ENCODE data around the gene UQCRH. TPM values are rescaled to one million over a fixed set of nuclear protein-coding genes. Genes with fewer than 3 reads are reported as not detected.
"Not testable (repeated sequence)": the region's sequence is repeated elsewhere in the genome, so short reads cannot be mapped to it uniquely, and the experiment has no call there.

UQCRH gene
- total RNA-seq, 2 donors from 2014 or later = 144 to 237 TPM

GRCh38 chr1:46322191-46322590 is 18.7 kb downstream of the UQCRH start:
- not testable (repeated sequence) for DNase-seq (ENCODE audit: low spot score); ATAC-seq (ENCODE audit: insufficient number of reproducible peaks, low FRiP score, low read depth)

GRCh38 chr1:46325285-46326076 is 22.0 kb downstream of the UQCRH start:
- H3K9me3 ChIP-seq; DNase-seq (ENCODE audit: low spot score); H3K36me3 ChIP-seq; H3K4me3 ChIP-seq; H3K27me3 ChIP-seq (replicated peaks; ENCODE audit: insufficient read depth); H3K4me1 ChIP-seq (ENCODE audit: control insufficient read depth in 1 of 2, low read depth in 2 of 2); ATAC-seq (ENCODE audit: insufficient number of reproducible peaks, low FRiP score, low read depth); H3K27ac ChIP-seq: not testable (repeated sequence)

More at GRCh38 chr1:46322191-46322590, 18.7 kb downstream of the UQCRH start:
- H3K9me3 ChIP-seq; H3K27me3 ChIP-seq (replicated peaks; ENCODE audit: insufficient read depth); H3K27ac ChIP-seq; H3K4me1 ChIP-seq (ENCODE audit: control insufficient read depth in 1 of 2, low read depth in 2 of 2); H3K4me3 ChIP-seq; H3K36me3 ChIP-seq: not testable (repeated sequence)

GRCh38 chr1:46328182-46328581 is 24.7 kb downstream of the UQCRH start:
- H3K27me3 ChIP-seq (replicated peaks; ENCODE audit: insufficient read depth); H3K27ac ChIP-seq; DNase-seq (ENCODE audit: low spot score); H3K9me3 ChIP-seq; H3K4me1 ChIP-seq (ENCODE audit: control insufficient read depth in 1 of 2, low read depth in 2 of 2); ATAC-seq (ENCODE audit: insufficient number of reproducible peaks, low FRiP score, low read depth); H3K4me3 ChIP-seq; H3K36me3 ChIP-seq: not testable (repeated sequence)

- not testable (repeated sequence) for ATAC-seq (ENCODE audit: insufficient number of reproducible peaks, low FRiP score, low read depth); H3K36me3 ChIP-seq; DNase-seq (ENCODE audit: low spot score); H3K27me3 ChIP-seq (replicated peaks; ENCODE audit: insufficient read depth); H3K9me3 ChIP-seq; H3K4me3 ChIP-seq; H3K27ac ChIP-seq; H3K4me1 ChIP-seq (ENCODE audit: control insufficient read depth in 1 of 2, low read depth in 2 of 2)
These were observed 26.3 kb downstream of the UQCRH start for GRCh38 chr1:46329807-46330206.

- H3K4me3 ChIP-seq; DNase-seq (ENCODE audit: low spot score); H3K4me1 ChIP-seq (ENCODE audit: control insufficient read depth in 1 of 2, low read depth in 2 of 2); H3K27me3 ChIP-seq (replicated peaks; ENCODE audit: insufficient read depth); H3K36me3 ChIP-seq; H3K9me3 ChIP-seq; H3K27ac ChIP-seq; ATAC-seq (ENCODE audit: insufficient number of reproducible peaks, low FRiP score, low read depth): not testable (repeated sequence)
These were observed 26.9 kb downstream of the UQCRH start for GRCh38 chr1:46330381-46330780.

GRCh38 chr1:46331786-46332540 is 28.5 kb downstream of the UQCRH start:
- ATAC-seq (ENCODE audit: insufficient number of reproducible peaks, low FRiP score, low read depth); H3K4me1 ChIP-seq (ENCODE audit: control insufficient read depth in 1 of 2, low read depth in 2 of 2); H3K27ac ChIP-seq; H3K9me3 ChIP-seq; H3K27me3 ChIP-seq (replicated peaks; ENCODE audit: insufficient read depth); H3K36me3 ChIP-seq; DNase-seq (ENCODE audit: low spot score); H3K4me3 ChIP-seq: not testable (repeated sequence)

GRCh38 chr1:46333300-46334029 is 30.0 kb downstream of the UQCRH start:
- H3K4me3 ChIP-seq = no peak overlapping the region
- ATAC-seq (ENCODE audit: insufficient number of reproducible peaks, low FRiP score, low read depth) (no peak), DNase-seq (ENCODE audit: low spot score) (no peak)
- no peaks in the 10 kb centered on the region for H3K9me3 ChIP-seq
- H3K4me1 ChIP-seq (ENCODE audit: control insufficient read depth in 1 of 2, low read depth in 2 of 2) = no peaks in the 10 kb centered on the region
- no peaks in the 10 kb centered on the region for H3K27me3 ChIP-seq (replicated peaks; ENCODE audit: insufficient read depth)
- no peaks in the 10 kb centered on the region for H3K36me3 ChIP-seq
- TF ChIP-seq CTCF (IDR thresholded peaks at IDR 0.05) = no peak
- no peak overlapping the region for H3K27ac ChIP-seq

GRCh38 chr1:46334030-46334384 is 30.5 kb downstream of the UQCRH start:
- DNase-seq (ENCODE audit: low spot score) (no peak), ATAC-seq (ENCODE audit: insufficient number of reproducible peaks, low FRiP score, low read depth) (no peak)
- no peak overlapping the region for H3K4me3 ChIP-seq
- H3K27me3 ChIP-seq (replicated peaks; ENCODE audit: insufficient read depth) = no peaks in the 10 kb centered on the region
- no peaks in the 10 kb centered on the region for H3K9me3 ChIP-seq
- no peak for TF ChIP-seq CTCF (IDR thresholded peaks at IDR 0.05)
- no peaks in the 10 kb centered on the region for H3K4me1 ChIP-seq (ENCODE audit: control insufficient read depth in 1 of 2, low read depth in 2 of 2)
- no peak overlapping the region for H3K27ac ChIP-seq
- H3K36me3 ChIP-seq = no peaks in the 10 kb centered on the region

Data from thoracic aorta (tissue), 2 donors.